Testis (tissue), 3 donors: ENCODE data around the gene ACLY. TPM values are rescaled to one million over a fixed set of nuclear protein-coding genes. Genes with fewer than 3 reads are reported as not detected.

Experiments used
- DNase-seq: peaks from one replicate; pipeline ENCODE4 v3.0.0-alpha.2; 2019
- H3K27ac ChIP-seq, 2 donors: fragments of 200-600 bp; sonication (generic); one replicate each; pipeline ENCODE4 v1.5.1; 2019
- H3K27me3 ChIP-seq: fragments of 200-600 bp; sonication (generic); one replicate; pipeline ENCODE4 v1.5.1; 2019
- H3K36me3 ChIP-seq: fragments of 200-600 bp; sonication (generic); one replicate; pipeline ENCODE4 v1.5.1; 2017; ENCODE audit warnings: low read depth; ENCODE audit errors: missing control alignments
- H3K4me1 ChIP-seq: fragments of 200-600 bp; sonication (generic); one replicate; pipeline ENCODE4 v1.5.1; 2019
- H3K4me3 ChIP-seq, 2 donors: fragments of 200-600 bp; sonication (generic); one replicate each; pipeline ENCODE4 v1.5.1; 2017 to 2019
- H3K9me3 ChIP-seq: fragments of 200-600 bp; sonication (generic); one replicate; pipeline ENCODE4 v1.5.1; 2017
- POLR2A ChIP-seq: fragments of 450-650 bp; IDR thresholded peaks from one replicate; pipeline ENCODE4 v1.6.1; 2017; ENCODE audit warnings: antibody characterized with exemption, mild to moderate bottlenecking, moderate library complexity
- WGBS, 2 donors: methylation state at CpG; one replicate each; pipeline ENCODE4 v1.1.5; 2018; 5-methylcytosine and 5-hydroxymethylcytosine counted together
- intact Hi-C: fragments of 100-400 bp; cut with DNase I; formaldehyde crosslinking; loops from one replicate; pipeline ENCODE4 v1.15.1; 2023; ENCODE audit warnings: low total_unique reads
- polyA plus RNA-seq: library from polyadenylated mRNA; stranded (reverse); fragments of 350-450 nt; fragmentation: Illumina TruSeq; extraction: RNeasy Lipid Tissue Mini Kit (QIAGEN cat#74804); gene quantifications from one replicate; pipeline ENCODE4 v1.2.3, GENCODE V29; 2014; ENCODE audit warnings: low read depth, low replicate concordance; ENCODE audit not compliant: insufficient read depth
- total RNA-seq, 2 donors: library from RNA; depleted of rRNA; stranded (reverse); fragments of >200 nt; gene quantifications; one replicate each; pipeline ENCODE4 v1.2.3, GENCODE V29; 2016
- TF ChIP-seq, protein P1 (sequence below), 3 experiments: fragments of 450-650 bp in 2 of 3; fragments of 200-600 bp in 1 of 3; sonication (generic) in 1 of 3; IDR thresholded peaks; one replicate each; pipeline ENCODE4 v1.5.1; 2016 to 2019; ENCODE audit warnings: antibody characterized with exemption in 3 of 3, mild to moderate bottlenecking in 2 of 3, moderate library complexity in 1 of 3

Gene ACLY
- total and polyA plus RNA-seq, 3 donors from 2014 or later: 68.4 to 86.0 (median 83.0) TPM

DNA sequence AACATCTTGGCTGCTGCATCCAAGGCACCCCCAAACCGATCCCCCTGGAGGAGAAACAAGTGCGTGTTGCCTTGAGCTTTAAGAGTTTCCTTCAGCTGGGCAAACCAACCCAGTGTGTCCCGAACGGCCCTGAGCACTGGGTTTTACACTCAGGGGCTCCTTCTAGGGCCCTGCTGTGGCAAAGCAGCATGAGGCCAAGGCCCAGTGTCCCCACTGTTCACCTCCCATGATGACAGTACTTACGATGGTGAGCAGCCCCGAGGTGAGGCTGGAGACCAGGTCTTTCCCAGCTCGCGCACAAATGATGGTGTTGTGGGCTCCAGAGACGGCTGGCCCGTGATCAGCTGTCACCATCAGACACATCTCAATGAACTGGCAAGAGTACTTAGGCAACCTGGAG, 47.0 kb downstream of the ACLY start:
- Histone ChIP-seq H3K27ac (no peak overlapping the region), H3K4me1 (no peaks in the 10 kb centered on the region), H3K4me3 (no peak overlapping the region), H3K27me3 (no peaks in the 10 kb centered on the region), H3K36me3 (no peaks in the 10 kb centered on the region), H3K9me3 (no peaks in the 10 kb centered on the region)
- intact Hi-C loops: no loop called here
- TF ChIP-seq, protein P1, sequence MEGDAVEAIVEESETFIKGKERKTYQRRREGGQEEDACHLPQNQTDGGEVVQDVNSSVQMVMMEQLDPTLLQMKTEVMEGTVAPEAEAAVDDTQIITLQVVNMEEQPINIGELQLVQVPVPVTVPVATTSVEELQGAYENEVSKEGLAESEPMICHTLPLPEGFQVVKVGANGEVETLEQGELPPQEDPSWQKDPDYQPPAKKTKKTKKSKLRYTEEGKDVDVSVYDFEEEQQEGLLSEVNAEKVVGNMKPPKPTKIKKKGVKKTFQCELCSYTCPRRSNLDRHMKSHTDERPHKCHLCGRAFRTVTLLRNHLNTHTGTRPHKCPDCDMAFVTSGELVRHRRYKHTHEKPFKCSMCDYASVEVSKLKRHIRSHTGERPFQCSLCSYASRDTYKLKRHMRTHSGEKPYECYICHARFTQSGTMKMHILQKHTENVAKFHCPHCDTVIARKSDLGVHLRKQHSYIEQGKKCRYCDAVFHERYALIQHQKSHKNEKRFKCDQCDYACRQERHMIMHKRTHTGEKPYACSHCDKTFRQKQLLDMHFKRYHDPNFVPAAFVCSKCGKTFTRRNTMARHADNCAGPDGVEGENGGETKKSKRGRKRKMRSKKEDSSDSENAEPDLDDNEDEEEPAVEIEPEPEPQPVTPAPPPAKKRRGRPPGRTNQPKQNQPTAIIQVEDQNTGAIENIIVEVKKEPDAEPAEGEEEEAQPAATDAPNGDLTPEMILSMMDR (IDR thresholded peaks at IDR 0.05): no peak
- TF ChIP-seq POLR2A: no peak
- 91 to 92% methylated on average over 10 of the region's 10 CpGs for WGBS, 2 donors
- no peak for DNase-seq

DNA sequence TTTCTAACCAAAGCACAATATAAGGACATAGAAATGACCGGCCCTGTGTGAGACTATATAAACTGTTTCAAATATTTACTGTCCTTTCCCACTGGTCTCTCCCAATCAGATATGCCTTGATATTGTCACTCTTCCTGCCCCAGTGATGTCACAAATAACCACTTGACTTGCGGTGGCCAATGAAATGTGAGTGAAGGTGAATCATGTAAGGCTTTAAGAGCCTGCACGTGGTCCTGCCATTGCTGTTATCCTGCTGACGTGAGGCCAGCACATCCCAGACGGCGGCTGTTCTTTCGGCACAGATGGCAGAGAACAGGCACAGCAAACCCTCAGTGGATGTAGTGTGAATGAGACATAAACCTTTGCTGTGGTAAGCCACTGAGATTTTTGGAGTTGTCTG, 48.1 kb downstream of the ACLY start:
- H3K9me3 ChIP-seq: no peaks in the 10 kb centered on the region
- H3K27me3 ChIP-seq: no peaks in the 10 kb centered on the region
- H3K36me3 ChIP-seq: no peaks in the 10 kb centered on the region
- intact Hi-C loops: no loop called here
- WGBS, 2 donors: 84 to 87% methylated on average over 7 of the region's 7 CpGs
- no peak for DNase-seq
- no peak overlapping the region for H3K27ac ChIP-seq
- no peak overlapping the region for H3K4me3 ChIP-seq
- H3K4me1 ChIP-seq: no peaks in the 10 kb centered on the region
- TF ChIP-seq, protein P1 (IDR thresholded peaks at IDR 0.05): no peak
- no peak for TF ChIP-seq POLR2A

DNA sequence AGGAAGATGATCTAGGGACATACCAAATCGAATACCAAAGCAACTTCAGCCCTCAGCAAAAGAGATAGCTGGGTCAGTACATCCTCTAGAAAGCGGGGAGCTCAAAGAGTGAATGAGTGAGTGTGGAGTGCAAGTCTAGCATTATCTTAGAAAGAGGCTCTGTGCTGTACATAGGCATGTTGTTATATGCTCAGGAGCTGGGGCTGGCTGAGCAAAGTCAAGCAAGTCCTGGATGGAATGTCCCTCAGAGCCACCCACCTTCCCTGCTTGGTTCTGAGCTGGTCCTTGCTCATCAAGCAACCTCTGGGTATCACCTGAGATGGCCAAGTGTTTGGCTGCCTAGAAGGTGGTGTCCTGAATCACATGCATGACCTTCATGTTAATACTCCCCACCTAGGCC, 48.7 kb downstream of the ACLY start:
- intact Hi-C loops: no loop called here
- no peak for DNase-seq
- Histone ChIP-seq H3K4me1 (no peaks in the 10 kb centered on the region), H3K36me3 (no peaks in the 10 kb centered on the region), H3K4me3 (no peak overlapping the region), H3K27me3 (no peaks in the 10 kb centered on the region), H3K9me3 (no peaks in the 10 kb centered on the region), H3K27ac (no peak overlapping the region)
- TF ChIP-seq POLR2A: no peak
- TF ChIP-seq, protein P1 (IDR thresholded peaks at IDR 0.05): no peak
- WGBS, 2 donors: 71 to 81% methylated on average over 2 of the region's 2 CpGs

DNA sequence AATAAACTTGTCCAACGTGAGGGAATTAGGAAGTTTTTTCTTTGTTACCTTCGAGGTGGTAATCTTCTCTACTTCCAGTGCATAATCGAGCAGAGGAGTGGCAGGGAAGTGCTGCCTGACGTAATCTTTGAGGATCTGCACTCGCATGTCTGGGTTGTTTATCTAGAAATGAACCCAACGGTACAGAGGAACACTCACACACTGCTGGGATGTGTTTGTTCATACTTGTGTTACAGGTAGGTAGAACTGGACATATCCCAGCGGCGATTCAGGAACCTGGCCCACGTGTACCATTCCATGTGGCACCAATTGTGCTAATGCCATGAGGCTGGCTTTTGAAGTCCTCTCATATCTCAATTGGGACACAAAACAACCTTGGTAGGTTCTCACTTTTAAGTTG, 49.3 kb downstream of the ACLY start:
- intact Hi-C loops: no loop called here
- 77 to 79% methylated on average over 9 of the region's 9 CpGs for WGBS, 2 donors
- DNase-seq: no peak

DNA sequence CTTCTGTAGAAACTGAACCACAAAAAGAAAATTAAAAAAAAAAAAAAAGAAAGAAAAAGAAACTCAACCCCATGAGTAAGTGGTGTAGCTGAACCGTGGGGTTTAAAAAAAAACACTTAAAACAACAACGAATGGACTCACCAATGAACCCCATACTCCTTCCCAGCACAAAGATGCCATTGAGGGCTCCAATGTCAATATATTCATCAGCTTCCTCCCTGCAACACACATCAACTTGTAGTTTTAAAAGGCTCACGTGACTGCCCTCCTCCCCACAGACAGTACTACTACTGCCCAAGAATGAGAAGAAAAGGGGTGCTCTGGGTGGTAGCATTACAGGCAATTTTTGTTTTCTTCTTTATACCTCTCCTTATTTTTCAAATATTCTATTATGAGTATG, 50.2 kb downstream of the ACLY start:
- no peak overlapping the region for H3K27ac ChIP-seq
- TF ChIP-seq, protein P1 (IDR thresholded peaks at IDR 0.05): no peak
- TF ChIP-seq POLR2A: no peak
- intact Hi-C loops: no loop called here
- H3K27me3 ChIP-seq: no peaks in the 10 kb centered on the region
- no peak for DNase-seq
- peaks cover 9% of the 10 kb centered on the region for H3K4me1 ChIP-seq
- H3K4me3 ChIP-seq: no peak overlapping the region
- H3K9me3 ChIP-seq: no peaks in the 10 kb centered on the region
- H3K36me3 ChIP-seq: no peaks in the 10 kb centered on the region
- WGBS, 2 donors: 75 to 77% methylated on average over 3 of the region's 3 CpGs

More for the DNA sequence above, 49.3 kb downstream of the ACLY start:
- no peaks in the 10 kb centered on the region for H3K27me3 ChIP-seq
- H3K9me3 ChIP-seq: no peaks in the 10 kb centered on the region
- H3K36me3 ChIP-seq: no peaks in the 10 kb centered on the region
- no peak overlapping the region for H3K4me3 ChIP-seq
- no peaks in the 10 kb centered on the region for H3K4me1 ChIP-seq
- TF ChIP-seq, protein P1 (IDR thresholded peaks at IDR 0.05): no peak
- no peak for TF ChIP-seq POLR2A
- H3K27ac ChIP-seq: no peak overlapping the region
